T-cell (primary cell): ENCODE results near the gene GBF1. TPM values are rescaled to one million over a fixed set of nuclear protein-coding genes. Genes with fewer than 3 reads are reported as not detected.
A peak's percentile ranks its signal among the peaks of the same experiment; 100 is the strongest.
"Not testable (repeated sequence)": the region's sequence is repeated elsewhere in the genome, so short reads cannot be mapped to it uniquely, and the experiment has no call there.

Source experiments
- ATAC-seq, 4 experiments: fragments of 200-7000 bp in 3 of 4; fragments of 150-1000 bp in 1 of 4; cut with Tn5 transposase; replicated peaks in 1 of 4; 1 replicate in 3 of 4; 2 replicates in 1 of 4; pipeline ENCODE4 v1.10.0; 2021; ENCODE audit warnings: moderate library complexity in 3 of 4, mild to moderate bottlenecking in 2 of 4, moderate number of reproducible peaks in 1 of 4
- CTCF ChIA-PET, 2 donors: fragments of 300-600 bp; sonication (Branson Sonifier 250); formaldehyde crosslinking; loops; one replicate each; lab custom pipeline; 2022; ENCODE audit warnings: antibody characterized with exemption in 2 of 2; lab: Charles Lee
- POLR2A ChIA-PET, 2 donors: fragments of 300-600 bp; sonication (Branson Sonifier 250); formaldehyde crosslinking; loops; one replicate each; lab custom pipeline; 2022; ENCODE audit warnings: antibody characterized with exemption in 2 of 2; lab: Charles Lee
- DNase-seq, 35 experiments: peaks; one replicate each; pipeline versions ENCODE4 v3.0.0 to v3.0.0-alpha.2; 2013 to 2023
- H3K27ac ChIP-seq: one replicate; pipeline ENCODE4 v1.5.1; 2013; ENCODE audit warnings: low read length
- H3K27me3 ChIP-seq, 2 experiments: replicated peaks in 1 of 2; 1 replicate in 1 of 2; 2 replicates in 1 of 2; pipeline versions ENCODE4 v1.6.1 to v1.7.0; 2013; ENCODE audit warnings: low read length in 1 of 2, mixed read lengths in 1 of 2; ENCODE audit not compliant: control insufficient read depth in 2 of 2, insufficient read depth in 2 of 2; ENCODE audit errors: extremely low read depth in 1 of 2
- H3K36me3 ChIP-seq, 2 donors: 1 replicate in 1 of 2; 2 replicates in 1 of 2; pipeline versions ENCODE4 v1.6.1 to v1.7.0; 2013; ENCODE audit warnings: low read length in 1 of 2; ENCODE audit not compliant: control insufficient read depth in 2 of 2, insufficient read depth in 1 of 2; ENCODE audit errors: extremely low read depth in 1 of 2
- H3K4me1 ChIP-seq, 2 experiments: 1 replicate in 1 of 2; 2 replicates in 1 of 2; pipeline versions ENCODE4 v1.6.1 to v1.7.0; 2013; ENCODE audit warnings: low read length in 2 of 2, mixed read lengths in 1 of 2; ENCODE audit not compliant: insufficient read depth in 2 of 2, control insufficient read depth in 1 of 2; ENCODE audit errors: extremely low read depth in 1 of 2
- H3K4me3 ChIP-seq, 2 donors: 1 replicate in 1 of 2; 2 replicates in 1 of 2; pipeline versions ENCODE4 v1.5.1 to v1.7.0; 2013; ENCODE audit warnings: mild to moderate bottlenecking in 2 of 2, low read length in 1 of 2, moderate library complexity in 1 of 2; ENCODE audit not compliant: control insufficient read depth in 1 of 2; ENCODE audit errors: extremely low read depth in 1 of 2
- H3K9me3 ChIP-seq: 2 replicates; pipeline ENCODE4 v1.7.0; 2013
- H3K27ac Mint-ChIP-seq, 2 donors: one replicate each; pipeline ENCODE4 v1.8.0; 2020 to 2021; ENCODE audit warnings: mild to moderate bottlenecking in 2 of 2, mixed read lengths in 2 of 2
- H3K27me3 Mint-ChIP-seq, 2 donors: one replicate each; pipeline ENCODE4 v1.8.0; 2021 to 2022; ENCODE audit warnings: mixed read lengths in 2 of 2
- H3K36me3 Mint-ChIP-seq: one replicate; pipeline ENCODE4 v1.8.0; 2021; ENCODE audit warnings: mixed read lengths
- H3K4me1 Mint-ChIP-seq, 3 donors: one replicate each; pipeline ENCODE4 v1.8.0; 2020 to 2022; ENCODE audit warnings: mixed read lengths in 3 of 3, mild to moderate bottlenecking in 1 of 3
- H3K4me3 Mint-ChIP-seq, 3 donors: one replicate each; pipeline ENCODE4 v1.8.0; 2020 to 2022; ENCODE audit warnings: mild to moderate bottlenecking in 3 of 3, mixed read lengths in 3 of 3, moderate library complexity in 3 of 3
- H3K9me3 Mint-ChIP-seq, 3 donors: one replicate each; pipeline ENCODE4 v1.8.0; 2020 to 2022; ENCODE audit warnings: mixed read lengths in 3 of 3
- WGBS: methylation state at CpG from one replicate; pipeline ENCODE4 v1.1.5; 2013; ENCODE audit warnings: missing lambda C conversion rate; ENCODE audit not compliant: insufficient coverage; 5-methylcytosine and 5-hydroxymethylcytosine counted together
- total RNA-seq, 35 experiments: library from RNA in 6 of 35; stranded (reverse) in 6 of 35; fragments of 120-200 nt in 1 of 35; gene quantifications; one replicate each; pipeline versions ENCODE4 v1.2.1 to v1.2.4 and lab custom pipeline; 2013 to 2026

Gene GBF1
- total RNA-seq, 5 donors from 2014 or later (not counting 1 experiment from before 2014, with no cell fraction given), result 37.2 to 41.1 (median 38.7) TPM

DNA sequence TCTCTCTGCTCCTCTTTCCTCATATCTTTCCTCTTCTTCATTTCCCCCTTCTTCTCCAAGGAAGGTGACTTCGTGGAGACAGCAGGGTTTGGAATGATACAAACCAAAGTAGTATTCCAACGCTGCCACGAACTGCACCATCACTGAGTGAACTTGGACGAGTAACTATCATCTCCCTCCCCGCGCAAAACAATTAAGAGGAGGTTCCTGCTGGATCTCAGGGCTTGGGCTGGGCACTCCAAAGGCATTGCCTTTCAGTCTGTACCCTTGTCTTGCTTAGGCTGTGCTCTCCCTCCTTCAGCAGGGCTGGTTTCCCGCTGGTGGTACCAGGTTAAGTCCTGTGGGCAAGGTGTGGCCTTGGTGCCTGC is 3.2 kb upstream of the GBF1 start:
- Histone ChIP-seq H3K27ac (no peak overlapping the region), H3K4me1 (peaks cover 21 to 38% of the 10 kb centered on the region in 2 experiments), H3K9me3 (no peaks in the 10 kb centered on the region), H3K4me3 (peak overlapping the region; percentile 44 to 81), H3K36me3 (no peaks in the 10 kb centered on the region), H3K27me3 (peaks cover 8 to 38% of the 10 kb centered on the region in 2 experiments)
- Mint-ChIP-seq H3K4me1 (peaks cover 35 to 43% (median 42%) of the 10 kb centered on the region in 3 donors), H3K4me3 (peak overlapping the region; percentile 68 to 83 (median 79)), H3K9me3 (no peaks in the 10 kb centered on the region), H3K27ac (peak overlapping the region in 1 of 2 donors; percentile 65), H3K27me3 (peaks cover 17 to 27% of the 10 kb centered on the region in 2 donors), H3K36me3 (no peaks in the 10 kb centered on the region)
- DNase-seq (no peak), ATAC-seq (no peak)
- ChIA-PET CTCF (interaction anchor here in 1 of 2 donors (0.7 to 1.3 kb wide), 2 partner anchors 12 to 157 kb away, joined by 3 read pairs; no protein-coding TSS in a partner anchor), POLR2A (no interaction called here)
- 56% methylated on average over 5 of the region's 7 CpGs for WGBS

DNA sequence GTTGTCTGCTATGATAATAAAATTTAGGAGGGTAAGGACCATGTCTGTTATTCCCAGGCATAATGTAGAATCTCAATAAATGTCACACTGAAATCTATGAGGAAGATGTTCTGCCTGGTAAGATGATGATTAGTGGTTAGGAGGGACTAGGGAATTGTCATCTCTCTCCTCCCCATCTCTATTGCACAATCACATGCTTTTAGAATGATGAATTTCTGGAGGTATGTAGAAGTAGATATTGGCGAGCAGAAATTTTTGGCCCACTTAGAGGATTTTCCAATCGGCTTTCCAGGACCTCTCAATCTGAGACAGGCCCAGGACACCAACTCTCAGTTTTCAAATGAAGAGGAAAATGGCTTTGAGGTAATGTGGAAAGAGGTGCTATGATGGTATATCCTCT is 2.0 kb upstream of the GBF1 start:
- H3K4me3 ChIP-seq, result no peak overlapping the region
- peaks cover 28 to 42% of the 10 kb centered on the region in 2 experiments for H3K4me1 ChIP-seq
- Mint-ChIP-seq H3K4me1 (peaks cover 47 to 55% (median 54%) of the 10 kb centered on the region in 3 donors), H3K27ac (no peak overlapping the region), H3K27me3 (peaks cover 17 to 27% of the 10 kb centered on the region in 2 donors), H3K36me3 (peaks cover 5% of the 10 kb centered on the region), H3K9me3 (no peaks in the 10 kb centered on the region), H3K4me3 (peak overlapping the region in 2 of 3 donors; percentile 18 to 49)
- DNase-seq (no peak), ATAC-seq (no peak)
- no peaks in the 10 kb centered on the region for H3K36me3 ChIP-seq
- peaks cover 7 to 36% of the 10 kb centered on the region in 2 experiments for H3K27me3 ChIP-seq
- H3K27ac ChIP-seq, result no peak overlapping the region
- CTCF ChIA-PET, result no interaction called here
- H3K9me3 ChIP-seq, result no peaks in the 10 kb centered on the region
- POLR2A ChIA-PET, result no interaction called here
- WGBS, result 100% methylated on average over 1 of the region's 2 CpGs

DNA sequence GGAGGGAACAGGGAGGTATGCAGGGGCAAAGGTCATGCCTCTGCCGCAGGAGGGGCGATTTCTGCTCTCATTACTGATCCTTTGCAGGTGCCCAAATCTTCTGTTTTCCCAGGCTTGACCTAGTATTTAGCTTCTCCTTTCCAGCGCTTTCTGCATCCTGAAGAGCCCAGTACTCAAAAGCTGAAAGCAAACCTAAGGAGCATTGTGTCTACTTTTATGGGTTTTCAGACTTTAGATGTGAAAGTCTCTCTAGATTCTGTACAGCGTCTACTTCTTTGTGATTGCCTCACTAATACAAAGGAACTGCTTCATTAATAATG is 560 bp downstream of the GBF1 start:
- H3K4me3 ChIP-seq, result peak overlapping the region; percentile 71 to 93
- DNase-seq (no peak), ATAC-seq (no peak)
- Mint-ChIP-seq H3K4me1 (peaks cover 47 to 61% (median 52%) of the 10 kb centered on the region in 3 donors), H3K4me3 (peak overlapping the region; percentile 94 to 98 (median 97)), H3K27ac (peak overlapping the region; percentile 88 to 89), H3K9me3 (no peaks in the 10 kb centered on the region), H3K27me3 (peaks cover 13 to 21% of the 10 kb centered on the region in 2 donors), H3K36me3 (peaks cover 5% of the 10 kb centered on the region)
- peak overlapping the region; percentile 63 for H3K27ac ChIP-seq
- CTCF ChIA-PET, result interaction anchor here (1.0 to 2.3 kb wide), 6 partner anchors 15 to 258 kb away, joined by 3 to 38 read pairs (median 4); partner anchors contain the start of gene SUFU (in 1 of the 2)
- H3K4me1 ChIP-seq, result peaks cover 27 to 38% of the 10 kb centered on the region in 2 experiments
- no peaks in the 10 kb centered on the region for H3K36me3 ChIP-seq
- no peaks in the 10 kb centered on the region for H3K9me3 ChIP-seq
- POLR2A ChIA-PET, result interaction anchor here (0.6 to 1.0 kb wide), 4 partner anchors 14 to 186 kb away, joined by 3 to 7 read pairs (median 4); partner anchors contain the start of gene CUEDC2 (in 1 of the 2)
- WGBS, result 0% methylated on average over 3 of the region's 4 CpGs
- peaks cover 2 to 23% of the 10 kb centered on the region in 2 experiments for H3K27me3 ChIP-seq

DNA sequence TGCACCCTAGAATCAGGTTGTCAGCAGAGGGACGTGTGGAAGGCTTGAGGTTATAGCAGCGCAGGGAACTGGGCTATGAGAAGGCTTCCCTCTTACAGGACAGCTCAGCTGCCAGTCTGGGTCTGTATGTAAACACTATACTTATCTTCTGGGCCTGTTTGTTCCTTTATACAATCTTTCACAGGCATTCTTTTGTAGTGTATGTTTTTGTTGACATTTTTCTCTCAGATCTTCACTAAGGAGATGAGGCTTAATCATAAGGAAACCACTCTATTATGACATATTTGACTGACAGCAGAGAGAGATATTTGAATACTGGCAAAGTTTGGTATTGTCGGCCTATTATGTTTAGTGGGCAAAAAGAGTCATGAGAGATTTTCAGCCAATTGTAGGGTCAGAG is 929 bp downstream of the GBF1 start:
- Mint-ChIP-seq H3K36me3 (peaks cover 5% of the 10 kb centered on the region), H3K9me3 (no peaks in the 10 kb centered on the region), H3K27ac (peak overlapping the region; percentile 50 to 89), H3K4me3 (peak overlapping the region; percentile 94 to 98 (median 97)), H3K27me3 (peaks cover 13 to 19% of the 10 kb centered on the region in 2 donors), H3K4me1 (peaks cover 43 to 61% (median 51%) of the 10 kb centered on the region in 3 donors)
- peaks cover 2 to 19% of the 10 kb centered on the region in 2 experiments for H3K27me3 ChIP-seq
- POLR2A ChIA-PET, result interaction anchor here in 1 of 2 donors (0.6 kb wide), 1 partner anchor 182 kb away, joined by 3 read pairs; no protein-coding TSS in a partner anchor
- H3K36me3 ChIP-seq, result no peaks in the 10 kb centered on the region
- H3K9me3 ChIP-seq, result no peaks in the 10 kb centered on the region
- ATAC-seq (no peak), DNase-seq (no peak)
- 67% methylated on average over 1 of the region's 3 CpGs for WGBS
- CTCF ChIA-PET, result interaction anchor here (1.0 to 2.0 kb wide), 3 partner anchors 103 to 258 kb away, joined by 3 to 12 read pairs (median 5); partner anchors contain the start of gene SUFU (in 1 of the 2)
- H3K4me3 ChIP-seq, result peak overlapping the region; percentile 71 to 93
- peaks cover 24 to 35% of the 10 kb centered on the region in 2 experiments for H3K4me1 ChIP-seq
- H3K27ac ChIP-seq, result peak overlapping the region; percentile 63

DNA sequence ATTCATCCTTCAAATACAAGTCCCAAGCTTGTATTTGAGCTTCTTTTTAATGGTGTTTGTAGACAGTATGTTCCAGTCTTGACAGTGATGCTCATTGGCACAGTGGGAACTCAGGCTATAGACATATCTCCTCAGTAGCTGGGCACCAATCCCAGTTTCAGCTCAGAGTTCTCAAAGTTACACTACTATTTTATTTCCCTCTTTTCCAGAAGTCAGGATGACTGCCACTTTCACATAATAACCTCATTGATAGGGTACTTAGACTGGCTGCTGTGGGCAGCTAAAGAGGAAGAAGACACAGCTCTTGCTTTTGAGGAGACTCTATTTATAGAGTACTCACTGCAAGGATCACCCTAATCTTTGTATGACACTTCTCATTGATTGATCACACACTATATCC is 2.4 kb downstream of the GBF1 start:
- H3K4me3 Mint-ChIP-seq, result peak overlapping the region; percentile 94 to 98 (median 97)
- H3K27ac Mint-ChIP-seq, result no peak overlapping the region
- Histone ChIP-seq H3K4me1 (peaks cover 19 to 23% of the 10 kb centered on the region in 2 experiments), H3K9me3 (no peaks in the 10 kb centered on the region), H3K27ac (no peak overlapping the region), H3K27me3 (peaks cover 0 to 6% of the 10 kb centered on the region in 2 experiments), H3K4me3 (no peak overlapping the region), H3K36me3 (no peaks in the 10 kb centered on the region)
- ATAC-seq (no peak), DNase-seq (no peak)
- H3K36me3 Mint-ChIP-seq, result peaks cover 5% of the 10 kb centered on the region
- H3K4me1 Mint-ChIP-seq, result peaks cover 34 to 55% (median 44%) of the 10 kb centered on the region in 3 donors
- H3K9me3 Mint-ChIP-seq, result no peaks in the 10 kb centered on the region
- POLR2A ChIA-PET, result interaction anchor here (0.6 to 1.1 kb wide), 7 partner anchors 10 to 902 kb away, joined by 3 to 8 read pairs (median 4); no protein-coding TSS in a partner anchor
- peaks cover 5 to 6% of the 10 kb centered on the region in 2 donors for H3K27me3 Mint-ChIP-seq
- CTCF ChIA-PET, result interaction anchor here in 1 of 2 donors (0.5 to 3.3 kb wide), 2 partner anchors 17 to 645 kb away, joined by 3 to 31 read pairs; no protein-coding TSS in a partner anchor

DNA sequence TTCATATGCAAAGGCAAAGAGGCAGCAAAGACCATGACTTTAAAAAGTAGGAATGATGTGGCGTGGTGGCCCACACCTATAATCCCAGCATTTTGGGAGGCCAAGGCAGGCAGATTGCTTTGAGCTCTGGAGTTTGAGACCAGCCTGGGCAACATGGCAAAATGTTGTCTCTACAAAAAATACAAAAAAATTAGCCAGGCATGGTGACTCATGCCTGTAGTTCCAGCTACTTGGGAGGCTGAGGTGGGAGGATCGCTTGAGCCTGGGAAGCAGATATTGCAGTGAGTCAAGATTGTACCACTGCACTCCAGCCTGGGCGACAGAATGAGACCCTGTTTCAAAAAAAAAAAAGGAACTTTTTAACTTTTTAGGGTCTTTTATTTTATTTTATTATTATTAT is 7.2 kb downstream of the GBF1 start:
- CTCF ChIA-PET, result interaction anchor here (0.7 to 2.0 kb wide), 4 partner anchors 14 to 61 kb away, joined by 3 to 6 read pairs (median 3); no protein-coding TSS in a partner anchor
- ATAC-seq, H3K4me1 ChIP-seq, H3K27ac Mint-ChIP-seq, H3K4me3 Mint-ChIP-seq, H3K27me3 Mint-ChIP-seq, H3K36me3 ChIP-seq, H3K27ac ChIP-seq, POLR2A ChIA-PET, H3K9me3 Mint-ChIP-seq, H3K4me3 ChIP-seq, H3K9me3 ChIP-seq, H3K27me3 ChIP-seq, DNase-seq: not testable (repeated sequence)
- no CpG with 5 or more reads among the region's 3 CpGs for WGBS
- H3K4me1 Mint-ChIP-seq, result peaks cover 22 to 47% (median 47%) of the 10 kb centered on the region in 3 donors
- peaks cover 12% of the 10 kb centered on the region for H3K36me3 Mint-ChIP-seq
